ENCODE results near the gene PPIL4. TPM values are rescaled to one million over a fixed set of nuclear protein-coding genes. Genes with fewer than 3 reads are reported as not detected.

Gene PPIL4
- total and polyA plus RNA-seq, 2 experiments from 2014 or later = 31.4 to 38.7 TPM

- no peaks in the 10 kb centered on the region for H3K9me3 ChIP-seq (ENCODE audit: low read depth)
- no peaks in the 10 kb centered on the region for H3K27me3 ChIP-seq
- TF ChIP-seq EZH2 (IDR thresholded peaks at IDR 0.05; ENCODE audit: borderline replicate concordance) (no peak), CTCF (IDR thresholded peaks at IDR 0.05; ENCODE audit: poor library complexity) (no peak), EZH2phosphoT487 (IDR thresholded peaks at IDR 0.05; ENCODE audit: low read depth, severe bottlenecking, unreplicated experiment) (no peak)
- no peaks in the 10 kb centered on the region for H4K20me1 ChIP-seq (ENCODE audit: insufficient read depth, poor library complexity, severe bottlenecking)
- H2AFZ ChIP-seq = no peak overlapping the region
- WGBS (ENCODE audit: low lambda C conversion rate, missing lambda C conversion rate) = 93% methylated on average over 7 of the region's 7 CpGs
- no peak overlapping the region for H3K4me3 ChIP-seq
- no peaks in the 10 kb centered on the region for H3K79me2 ChIP-seq
- peaks cover 14% of the 10 kb centered on the region for H3K4me1 ChIP-seq (ENCODE audit: insufficient read depth)
- no peak for DNase-seq (ENCODE audit: low spot score)
- no peaks in the 10 kb centered on the region for H3K36me3 ChIP-seq (replicated peaks; ENCODE audit: insufficient read depth, low read depth)
- H3K9me2 ChIP-seq (replicated peaks; ENCODE audit: insufficient read depth) = no peaks in the 10 kb centered on the region
- no peak overlapping the region for H3K27ac ChIP-seq
- H3K4me2 ChIP-seq = no peak overlapping the region
Observed at GRCh38 chr6:149458196-149458595, 87.6 kb downstream of the PPIL4 start.

GRCh38 chr6:149457316-149457884 is 88.4 kb downstream of the PPIL4 start:
- no peaks in the 10 kb centered on the region for H3K9me3 ChIP-seq (ENCODE audit: low read depth)
- no peaks in the 10 kb centered on the region for H3K79me2 ChIP-seq
- H2AFZ ChIP-seq = no peak overlapping the region
- no peak overlapping the region for H3K4me2 ChIP-seq
- no peak overlapping the region for H3K4me3 ChIP-seq
- no peak overlapping the region for H3K27ac ChIP-seq
- H3K27me3 ChIP-seq = no peaks in the 10 kb centered on the region
- no peak for TF ChIP-seq CTCF (IDR thresholded peaks at IDR 0.05; ENCODE audit: poor library complexity)
- no peaks in the 10 kb centered on the region for H3K36me3 ChIP-seq (replicated peaks; ENCODE audit: insufficient read depth, low read depth)
- 72% methylated on average over 7 of the region's 7 CpGs for WGBS (ENCODE audit: low lambda C conversion rate, missing lambda C conversion rate)
- no peak for DNase-seq (ENCODE audit: low spot score)
- no peaks in the 10 kb centered on the region for H3K9me2 ChIP-seq (replicated peaks; ENCODE audit: insufficient read depth)
- peaks cover 14% of the 10 kb centered on the region for H3K4me1 ChIP-seq (ENCODE audit: insufficient read depth)
- H4K20me1 ChIP-seq (ENCODE audit: insufficient read depth, poor library complexity, severe bottlenecking) = no peaks in the 10 kb centered on the region

- Histone ChIP-seq H3K27ac (no peak overlapping the region), H3K36me3 (replicated peaks; ENCODE audit: insufficient read depth, low read depth) (no peaks in the 10 kb centered on the region), H3K4me2 (no peak overlapping the region), H3K9me2 (replicated peaks; ENCODE audit: insufficient read depth) (no peaks in the 10 kb centered on the region), H4K20me1 (ENCODE audit: insufficient read depth, poor library complexity, severe bottlenecking) (no peaks in the 10 kb centered on the region), H3K4me1 (ENCODE audit: insufficient read depth) (peaks cover 19% of the 10 kb centered on the region), H3K27me3 (no peaks in the 10 kb centered on the region), H2AFZ (no peak overlapping the region), H3K4me3 (no peak overlapping the region), H3K9me3 (ENCODE audit: low read depth) (no peaks in the 10 kb centered on the region), H3K79me2 (no peaks in the 10 kb centered on the region)
- 95% methylated on average over 44 of the region's 49 CpGs for WGBS (ENCODE audit: low lambda C conversion rate, missing lambda C conversion rate)
- no peak for TF ChIP-seq EZH2 (IDR thresholded peaks at IDR 0.05; ENCODE audit: borderline replicate concordance)
- TF ChIP-seq CTCF (IDR thresholded peaks at IDR 0.05; ENCODE audit: poor library complexity) = no peak
- TF ChIP-seq EZH2phosphoT487 (IDR thresholded peaks at IDR 0.05; ENCODE audit: low read depth, severe bottlenecking, unreplicated experiment) = no peak
- no peak for DNase-seq (ENCODE audit: low spot score)
Observed at GRCh38 chr6:149456311-149457021, 89.4 kb downstream of the PPIL4 start.

Measured in hepatocyte (in vitro differentiated cells).